Ovary (tissue), 1 donor: ENCODE results near the gene FAM210A.

ENCODE experiments used
- EP300 ChIP-seq: sonication (generic); formaldehyde crosslinking; IDR thresholded peaks from one replicate; pipeline ENCODE4 v1.6.1; 2017; ENCODE audit warnings: antibody characterized with exemption
- POLR2A ChIP-seq: fragments of 450-650 bp; IDR thresholded peaks from one replicate; pipeline ENCODE4 v1.6.1; 2017; ENCODE audit warnings: antibody characterized with exemption, mild to moderate bottlenecking, moderate library complexity

- TF ChIP-seq EP300 (no peak), POLR2A (no peak)
Measured at GRCh38 chr18:13653746-13654433, 72.5 kb downstream of the FAM210A start.
